GM21737 (cell line): Measurements from ENCODE around the gene TRAF5.
"Not testable (repeated sequence)": the region's sequence is repeated elsewhere in the genome, so short reads cannot be mapped to it uniquely, and the experiment has no call there.

Source experiments
- ATAC-seq: cut with Tn5 transposase; IDR thresholded peaks from one replicate; pipeline ENCODE4 v1.9.1; 2021; ENCODE audit warnings: mild to moderate bottlenecking, moderate library complexity; ENCODE audit not compliant: unreplicated experiment

TRAF5 gene

DNA sequence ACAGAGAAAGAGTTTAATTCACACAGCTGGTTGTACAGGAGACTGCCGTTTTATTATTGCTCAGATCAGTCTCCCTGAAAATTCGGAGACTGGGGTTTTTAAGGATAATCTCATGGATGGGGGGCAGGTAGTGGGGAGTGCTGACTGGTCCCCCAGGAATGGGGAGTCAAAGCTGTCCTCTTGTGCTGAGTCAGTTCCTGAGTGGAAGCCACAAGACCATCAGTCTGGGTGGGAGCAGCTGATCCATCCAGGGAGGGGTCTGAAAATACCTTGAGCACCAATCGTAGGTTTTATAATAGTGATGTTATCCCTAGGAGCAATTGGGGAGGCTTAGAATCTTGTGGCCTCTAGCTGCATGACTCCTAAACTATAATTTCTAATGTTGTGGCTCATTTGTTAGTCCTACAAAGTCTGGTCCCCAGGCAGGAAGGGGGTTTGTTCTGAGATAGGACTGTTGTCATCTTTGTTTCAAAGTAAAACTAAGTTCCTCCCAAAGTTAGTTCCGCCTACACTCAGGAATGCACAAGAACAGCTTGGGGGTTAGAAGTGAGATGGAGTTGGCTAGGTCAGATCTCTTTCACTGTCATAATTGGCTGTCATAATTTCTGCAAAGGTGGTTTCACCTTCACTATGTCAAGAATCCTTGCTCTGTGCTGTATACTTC is 50.3 kb downstream of the TRAF5 start:
- no peak for ATAC-seq

DNA sequence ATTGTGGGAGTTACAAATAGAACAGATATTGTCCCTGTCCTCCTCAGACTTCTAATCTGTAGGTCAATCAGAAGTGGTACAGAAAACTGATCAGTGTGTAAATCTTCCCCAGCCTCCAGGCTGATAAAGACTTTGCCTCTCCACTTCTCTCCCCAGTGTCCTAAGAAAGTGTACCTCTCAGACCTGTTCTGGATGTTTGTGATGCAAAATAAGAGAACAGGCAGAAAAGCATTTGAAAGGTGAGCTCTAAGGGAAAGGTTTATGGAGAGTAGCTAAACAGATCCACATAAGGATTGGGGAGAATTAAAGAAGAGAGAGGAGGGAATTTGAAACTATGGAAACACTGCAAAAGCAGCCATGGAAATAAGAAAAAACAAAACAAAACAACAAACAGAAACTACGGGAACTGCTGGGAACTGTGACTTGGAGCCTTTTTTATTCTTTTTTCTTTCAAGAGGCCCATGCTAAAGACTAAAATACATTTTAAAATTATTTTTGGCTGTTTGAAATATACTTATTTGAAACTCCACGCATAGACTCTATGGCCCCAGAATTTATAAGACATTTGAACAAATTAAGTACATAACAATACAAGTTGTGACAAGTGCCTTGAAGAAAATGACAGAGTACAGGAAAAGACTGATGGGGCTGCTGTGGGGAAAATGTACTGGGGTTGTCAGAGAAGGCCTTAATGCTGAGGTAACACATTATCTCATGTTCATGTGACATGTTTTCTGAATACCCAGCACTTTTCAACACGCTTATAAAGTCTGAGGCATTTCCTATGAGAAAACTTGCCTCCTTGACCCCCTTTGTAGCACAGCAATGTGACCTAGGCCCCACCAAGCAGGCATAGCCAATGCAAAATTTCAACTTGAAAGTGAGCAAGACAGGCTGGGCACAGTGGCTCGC is 51.2 kb downstream of the TRAF5 start:
- no peak for ATAC-seq

DNA sequence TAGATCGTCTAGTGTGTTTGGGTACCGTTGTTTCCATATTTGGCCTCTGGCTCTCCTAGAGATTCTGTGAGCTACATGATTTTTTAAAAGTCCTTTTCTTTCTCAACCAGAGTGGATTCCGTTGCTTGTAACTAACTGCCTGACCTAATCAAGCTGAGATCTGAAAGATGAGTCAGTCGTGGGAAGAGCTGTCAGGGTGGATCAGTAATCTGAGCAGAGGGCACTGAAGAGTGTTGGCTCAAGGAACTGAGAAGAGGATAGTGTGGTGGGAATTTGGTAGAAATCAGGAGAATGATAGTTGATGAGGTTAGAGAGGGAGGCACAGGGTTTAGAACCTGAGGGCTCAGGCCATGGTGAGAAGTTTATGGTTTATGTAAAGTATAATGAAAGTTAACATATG is 52.2 kb downstream of the TRAF5 start:
- no peak for ATAC-seq

DNA sequence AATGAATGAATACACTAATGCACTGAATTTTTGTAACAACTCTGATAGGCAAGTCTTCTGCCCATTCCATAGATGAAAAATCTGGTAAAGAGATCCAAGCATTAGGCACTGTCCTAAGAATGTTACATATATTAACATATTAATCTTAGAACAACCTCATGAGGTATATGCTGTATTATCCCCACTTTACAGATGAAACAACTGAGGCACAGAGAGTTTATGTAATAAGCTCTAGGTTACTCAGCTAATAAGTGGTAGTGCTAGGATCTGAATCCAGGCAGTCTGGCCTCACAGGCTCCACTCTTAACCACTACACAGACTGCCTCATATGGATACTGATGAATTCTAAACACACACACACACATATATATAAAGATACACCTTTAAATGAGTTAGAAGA is 52.8 kb downstream of the TRAF5 start:
- no peak for ATAC-seq

DNA sequence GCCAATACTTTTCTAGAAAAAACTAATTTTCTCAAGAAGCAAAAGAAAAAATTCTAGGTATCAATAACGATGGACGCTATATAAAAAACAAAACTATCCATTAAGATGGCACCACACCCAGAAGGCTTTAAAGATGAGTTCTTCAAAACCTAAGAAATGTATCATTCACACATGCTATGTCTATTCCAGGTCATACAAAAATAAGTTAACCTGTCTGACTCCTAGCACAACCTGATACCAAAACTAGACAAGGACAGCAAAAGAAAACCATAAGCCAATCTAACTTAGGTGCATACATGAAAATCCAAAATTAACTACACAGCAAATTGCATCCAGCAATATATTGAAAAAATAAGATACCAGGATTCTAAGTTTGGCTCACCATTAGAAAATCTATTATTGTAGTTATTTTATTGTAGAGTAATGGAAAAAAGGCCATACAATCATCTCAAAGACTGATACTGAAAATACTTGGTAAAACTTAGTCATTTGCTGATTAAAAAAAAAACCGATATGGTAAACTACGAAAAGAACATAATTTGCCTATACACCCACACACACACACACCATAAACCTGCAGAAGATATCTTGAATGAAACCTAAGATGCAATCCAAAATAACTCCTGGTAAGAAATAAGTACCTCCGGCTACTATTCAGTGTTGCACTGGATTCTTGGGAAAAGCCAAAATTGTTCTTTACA is 55.0 kb downstream of the TRAF5 start:
- no peak for ATAC-seq

DNA sequence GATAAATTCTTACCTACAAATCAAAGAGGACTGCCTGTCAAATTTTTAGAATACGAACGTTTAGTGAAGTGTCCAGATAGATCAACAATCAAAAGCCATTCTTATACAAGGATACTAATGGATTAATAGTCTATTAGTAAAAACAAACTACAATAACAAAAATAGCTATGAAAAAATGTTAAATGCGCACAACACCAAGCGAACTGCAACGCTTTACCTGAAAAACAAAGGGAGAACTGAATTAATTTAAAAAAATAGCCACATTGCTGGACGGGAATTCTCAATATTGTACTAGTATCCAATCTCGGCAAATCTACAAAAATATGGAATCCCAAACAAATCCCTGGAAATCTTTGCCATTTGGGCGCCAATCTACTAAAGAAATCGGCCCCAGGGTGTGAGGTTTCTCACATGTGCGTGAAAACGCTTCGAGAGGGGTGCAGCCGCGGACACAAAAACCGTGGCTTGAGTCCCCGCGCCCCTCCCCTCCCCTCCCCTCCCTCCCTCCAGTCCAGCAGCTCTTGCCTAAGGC is 55.6 kb downstream of the TRAF5 start:
- no peak for ATAC-seq

DNA sequence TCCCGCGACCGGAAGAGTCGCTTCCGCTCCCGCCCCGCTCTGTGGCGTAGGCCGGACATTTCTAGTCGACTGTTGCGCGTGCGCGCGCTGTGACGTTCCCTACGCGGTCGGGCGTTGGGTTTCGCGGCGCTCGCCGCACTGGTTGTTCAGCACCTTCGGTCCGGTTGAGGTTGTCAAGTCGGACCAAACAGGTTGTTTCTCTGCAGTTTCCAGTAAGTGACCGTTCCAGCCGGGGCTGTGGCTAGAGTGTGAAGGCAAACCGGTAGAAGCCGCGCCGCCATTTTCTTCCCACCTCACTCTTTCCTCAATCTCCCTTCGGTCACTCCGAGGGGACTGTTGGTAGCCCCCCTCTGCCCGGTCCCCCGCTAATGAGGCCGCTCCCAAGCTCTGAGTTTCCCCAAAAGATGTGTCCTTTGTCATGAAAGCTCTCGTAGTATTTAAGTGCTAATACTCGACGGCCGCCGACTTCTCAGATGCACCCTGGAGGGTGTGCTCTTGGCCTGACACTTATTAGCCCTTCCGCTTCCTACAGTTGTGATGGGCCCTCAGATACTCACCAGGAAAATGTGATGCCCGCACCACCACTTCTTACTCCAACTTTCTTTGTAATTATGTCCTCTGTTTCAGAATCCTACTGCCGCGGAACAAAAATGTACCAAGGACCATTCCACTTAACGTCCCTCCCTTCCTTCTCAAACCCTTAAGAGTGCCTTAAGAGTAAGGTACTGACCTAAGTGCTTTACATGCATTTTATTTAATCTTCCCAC is 56.3 kb downstream of the TRAF5 start:
- peak; percentile 95 for ATAC-seq

DNA sequence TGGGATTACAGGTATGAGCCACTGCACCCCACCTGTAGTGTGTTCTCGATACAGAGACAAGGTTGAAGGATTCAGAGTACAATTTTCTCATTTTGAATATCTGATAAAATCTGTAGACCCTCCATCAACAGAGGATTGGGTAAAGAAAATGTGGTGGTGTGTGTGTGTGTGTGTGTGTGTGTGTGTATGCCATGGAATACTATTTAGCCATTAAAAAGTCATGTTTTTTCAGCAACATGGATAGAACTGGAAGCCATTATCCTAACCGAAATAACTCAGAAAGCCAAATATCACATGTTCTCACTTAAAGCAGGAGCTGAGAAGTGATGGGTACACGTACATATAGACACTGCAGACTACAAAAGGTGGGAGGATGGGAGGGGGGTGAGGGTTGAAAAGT is 57.9 kb downstream of the TRAF5 start:
- ATAC-seq, result no peak

DNA sequence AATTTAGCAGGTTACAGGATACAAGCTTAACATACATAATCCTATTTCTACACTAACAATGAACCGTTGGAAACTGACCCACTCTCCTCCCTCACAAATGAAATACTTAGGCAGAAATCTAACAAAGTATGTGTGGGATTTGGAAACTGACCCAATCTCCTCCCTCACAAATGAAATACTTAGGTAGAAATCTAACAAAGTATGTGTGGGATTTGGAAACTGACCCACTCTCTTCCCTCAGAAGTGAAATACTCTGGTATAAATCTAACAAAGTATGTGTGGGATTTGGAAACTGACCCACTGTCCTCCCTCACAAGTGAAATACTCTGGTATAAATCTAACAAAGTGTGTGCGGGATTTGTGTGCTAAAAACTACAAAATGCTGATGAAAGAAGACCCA is 60.3 kb downstream of the TRAF5 start:
- ATAC-seq, result no peak

DNA sequence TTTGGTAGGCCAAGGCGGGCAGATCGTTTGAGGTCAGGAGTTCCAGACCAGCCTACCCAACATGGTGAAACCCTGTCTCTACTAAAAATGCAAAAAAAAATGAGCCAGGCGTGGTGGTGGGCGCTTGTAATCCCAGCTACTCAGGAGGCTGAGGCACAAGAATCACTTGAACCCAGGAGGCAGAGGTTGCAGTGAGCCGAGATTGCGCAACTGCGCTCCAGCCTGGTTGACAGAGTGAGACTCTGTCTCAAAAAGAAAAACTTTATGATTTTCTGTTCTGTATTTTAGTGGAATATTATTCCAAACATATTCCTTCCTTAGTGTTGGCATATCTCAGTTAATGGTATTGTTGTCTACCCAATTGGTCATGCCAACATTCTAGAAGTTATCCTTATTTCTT is 64.2 kb downstream of the TRAF5 start:
- not testable (repeated sequence) for ATAC-seq

DNA sequence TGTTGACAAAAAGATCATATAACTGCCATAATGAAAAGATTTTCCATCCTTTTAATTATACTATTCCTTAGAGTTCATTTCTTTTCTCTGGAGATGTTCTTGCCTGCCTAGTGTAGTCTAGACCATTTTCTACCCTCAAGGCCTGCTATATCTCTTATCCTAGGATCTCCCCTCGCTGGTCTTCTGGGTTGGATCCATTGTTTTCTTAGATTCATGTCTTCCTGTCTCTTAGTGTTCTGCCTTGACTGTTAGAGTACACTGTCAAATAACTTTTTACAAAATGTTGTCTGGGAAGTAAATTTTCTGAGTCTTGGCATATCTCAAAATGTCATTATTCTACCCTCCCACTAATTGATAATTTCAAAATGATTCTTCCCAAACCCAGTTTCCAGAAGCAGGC is 66.6 kb downstream of the TRAF5 start:
- no peak for ATAC-seq

DNA sequence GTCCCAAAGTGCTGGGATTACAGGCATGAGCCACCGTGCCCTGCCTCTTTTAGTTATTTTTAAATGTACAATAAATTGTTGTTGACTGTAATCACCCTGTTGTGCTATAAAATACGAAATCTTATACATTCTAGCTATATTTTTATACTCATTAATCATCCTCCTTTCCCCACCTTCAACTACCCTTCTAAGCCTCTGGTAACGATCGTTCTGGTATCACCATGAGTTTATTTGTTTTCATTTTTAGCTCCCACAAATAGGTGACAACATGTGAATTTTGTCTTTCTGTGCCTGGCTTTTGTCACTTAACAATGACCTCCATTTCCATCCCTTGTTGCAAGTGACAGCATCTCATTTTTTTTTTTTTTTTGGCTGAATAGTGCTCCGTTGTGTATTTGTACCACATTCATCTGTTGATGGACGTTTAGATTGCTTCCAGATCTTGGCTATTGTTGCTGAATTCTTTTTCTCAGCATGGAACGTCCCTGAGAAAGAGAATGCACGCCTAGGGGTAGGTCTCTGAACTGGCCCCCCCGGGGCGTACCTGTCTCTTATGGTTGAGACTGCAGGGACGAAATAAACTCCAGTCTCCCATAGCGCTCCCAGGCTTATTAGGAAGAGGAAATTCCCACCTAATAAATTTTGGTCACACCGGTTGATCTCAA is 71.8 kb downstream of the TRAF5 start:
- not testable (repeated sequence) for ATAC-seq

DNA sequence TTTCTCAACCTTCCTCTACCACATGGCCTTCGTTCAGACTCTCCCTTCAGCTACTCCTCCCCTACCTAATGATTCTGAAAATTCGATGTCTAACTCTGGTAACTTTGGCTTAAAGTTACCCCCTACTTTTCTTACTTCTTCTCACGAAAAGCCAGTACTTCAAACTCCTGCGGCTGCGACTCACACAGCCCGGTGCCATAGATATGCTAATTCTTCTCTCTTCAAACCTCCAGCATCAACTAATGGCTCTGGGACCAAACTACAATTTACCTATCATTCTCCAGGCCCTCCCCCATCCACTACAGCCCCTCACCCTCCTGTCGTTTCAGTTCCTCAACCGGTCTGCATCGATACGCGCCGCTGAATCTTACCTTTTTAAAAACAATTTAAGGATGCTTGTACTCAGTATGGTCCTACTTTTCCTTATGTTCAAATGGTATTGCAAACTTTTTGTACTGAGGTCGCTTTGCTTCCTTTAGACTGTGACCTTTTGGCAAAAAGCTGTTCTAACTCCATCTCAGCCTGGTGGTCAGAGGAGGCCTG is 73.3 kb downstream of the TRAF5 start:
- not testable (repeated sequence) for ATAC-seq

DNA sequence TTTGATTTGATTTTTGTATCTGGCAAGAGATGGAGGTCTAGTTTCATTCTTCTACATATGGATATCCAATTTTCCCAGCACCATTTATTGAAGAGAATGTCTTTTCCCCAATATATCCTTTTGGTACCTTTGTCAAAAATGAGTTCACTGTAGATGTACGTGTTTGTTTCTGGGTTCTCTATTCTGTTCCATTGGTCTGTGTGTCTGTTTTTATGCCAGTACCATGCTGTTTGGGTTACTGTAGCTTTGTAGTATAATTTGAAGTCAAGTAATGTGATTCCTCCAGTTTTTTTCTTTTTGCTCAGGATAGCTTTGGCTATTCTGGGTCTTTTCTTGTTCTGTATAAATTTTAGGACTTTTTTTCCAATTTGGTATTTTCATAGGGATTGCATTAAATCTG is 75.1 kb downstream of the TRAF5 start:
- not testable (repeated sequence) for ATAC-seq

DNA sequence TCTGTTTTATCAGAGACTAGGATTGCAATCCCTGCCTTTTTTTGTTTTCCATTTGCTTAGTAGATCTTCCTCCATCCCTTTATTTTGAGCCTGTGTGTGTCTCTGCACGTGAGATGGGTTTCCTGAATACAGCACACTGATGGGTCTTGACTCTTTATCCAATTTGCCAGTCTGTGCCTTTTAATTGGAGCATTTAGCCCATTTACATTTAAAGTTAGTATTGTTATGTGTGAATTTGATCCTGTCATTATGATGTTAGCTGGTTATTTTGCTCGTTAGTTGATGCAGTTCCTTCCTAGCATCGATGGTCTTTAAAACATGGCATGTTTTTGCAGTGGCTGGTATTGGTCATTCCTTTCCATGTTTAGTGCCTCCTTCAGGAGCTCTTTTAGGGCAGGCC is 79.5 kb downstream of the TRAF5 start:
- ATAC-seq, result not testable (repeated sequence)

DNA sequence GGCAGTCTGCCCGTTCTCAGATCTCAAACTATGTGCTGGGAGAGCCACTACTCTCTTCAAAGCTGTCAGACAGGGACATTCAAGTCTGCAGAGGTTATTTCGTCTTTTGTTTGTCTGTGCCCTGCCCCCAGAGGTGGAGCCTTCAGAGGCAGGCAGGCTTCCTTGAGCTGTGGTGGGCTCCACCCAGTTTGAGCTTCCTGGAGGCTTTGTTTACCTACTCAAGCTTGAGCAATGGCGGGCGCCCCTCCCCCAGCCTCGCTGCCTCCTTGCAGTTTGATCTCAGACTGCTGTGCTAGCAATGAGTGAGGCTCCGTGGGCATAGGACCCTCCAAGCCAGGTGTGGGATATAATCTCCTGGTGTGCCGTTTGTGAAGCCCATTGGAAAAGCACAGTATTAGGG is 81.1 kb downstream of the TRAF5 start:
- not testable (repeated sequence) for ATAC-seq

DNA sequence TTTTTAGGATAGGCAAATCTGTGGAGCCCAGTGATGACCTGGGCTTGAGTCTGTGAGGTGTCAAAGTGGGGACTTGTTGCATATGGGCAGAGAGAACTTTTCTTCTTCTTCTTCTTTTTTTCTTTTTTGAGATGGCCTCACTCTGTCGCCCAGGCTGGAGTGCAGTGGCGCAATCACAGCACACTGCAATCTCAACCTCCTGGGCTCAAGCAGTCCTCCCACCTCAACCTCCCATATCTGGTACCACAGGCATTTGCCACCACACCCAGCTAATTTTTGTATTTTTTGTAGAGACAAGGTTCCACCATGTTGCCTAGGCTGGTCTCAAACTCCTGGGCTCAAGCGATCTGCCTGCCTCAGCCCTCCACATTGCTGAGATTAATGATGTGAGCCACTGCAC is 85.0 kb downstream of the TRAF5 start:
- no peak for ATAC-seq

DNA sequence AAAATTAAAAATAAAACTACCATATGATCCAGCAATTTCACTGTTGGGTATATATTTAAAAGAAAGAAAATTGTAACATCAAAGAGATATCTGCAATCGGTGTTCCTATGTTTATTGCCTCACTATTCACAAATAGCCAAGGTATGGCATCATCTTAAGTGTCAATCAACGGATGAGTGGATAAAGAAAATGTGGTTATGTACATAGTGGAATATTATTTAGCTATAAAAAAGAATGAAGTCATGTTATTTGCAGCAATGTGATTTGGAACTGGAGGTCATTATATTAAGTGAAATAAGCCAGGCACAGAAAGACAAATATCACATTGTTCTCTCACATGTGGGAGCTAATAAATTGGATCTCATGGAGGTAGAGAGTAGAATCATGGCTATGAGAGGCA is 89.1 kb downstream of the TRAF5 start:
- ATAC-seq, result no peak

DNA sequence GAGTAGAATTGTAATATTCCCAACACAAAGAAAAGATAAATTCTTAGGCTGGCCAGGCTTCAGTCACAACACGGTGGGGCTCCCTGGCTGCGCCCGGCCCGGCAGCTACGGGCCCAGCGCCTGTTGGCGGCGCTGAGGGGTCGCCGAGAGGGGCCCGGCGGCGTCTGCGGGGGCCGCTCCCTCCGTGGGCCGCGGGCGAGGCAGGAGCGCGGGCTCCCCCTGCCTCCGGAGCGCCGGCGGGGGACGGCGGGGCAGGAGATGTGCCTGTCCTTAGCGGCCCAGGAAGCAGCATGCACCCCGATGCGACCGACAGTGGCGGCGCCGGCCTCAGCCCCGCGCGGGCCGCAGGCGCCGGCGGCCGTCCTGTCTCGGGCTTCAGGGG is 89.6 kb downstream of the TRAF5 start:
- peak; percentile 60 for ATAC-seq
